ENCODE results near the gene SEC16A. TPM values are rescaled to one million over a fixed set of nuclear protein-coding genes. Genes with fewer than 3 reads are reported as not detected.

SEC16A gene
- total and polyA plus RNA-seq, 11 donors: 20.9 to 53.3 (median 29.9) TPM

- intact Hi-C loops (cut with DNase I): no loop called here
- Histone ChIP-seq H3K27ac (no peak overlapping the region), H3K27me3 (no peaks in the 10 kb centered on the region), H3K4me1 (no peaks in the 10 kb centered on the region), H3K4me3 (no peak overlapping the region), H3K36me3 (peaks cover 2 to 100% (median 98%) of the 10 kb centered on the region in 9 donors), H3K9me3 (no peaks in the 10 kb centered on the region)
- DNase-seq (no peak), ATAC-seq (no peak)
- TF ChIP-seq CTCF (IDR thresholded peaks at IDR 0.05) (no peak), POLR2A (IDR thresholded peaks at IDR 0.05) (no peak)
- WGBS, 4 donors: 88 to 95% (median 94%) methylated on average over 10 to 12 of the region's 12 CpGs
Measured at GRCh38 chr9:136419092-136419420, 63.8 kb downstream of the SEC16A start.

GRCh38 chr9:136418182-136419091 lies 64.4 kb downstream of the SEC16A start:
- intact Hi-C loops (cut with DNase I): no loop called here
- ATAC-seq (no peak), DNase-seq (no peak)
- H3K27ac ChIP-seq: no peak overlapping the region
- no peaks in the 10 kb centered on the region for H3K27me3 ChIP-seq
- no peaks in the 10 kb centered on the region for H3K4me1 ChIP-seq
- WGBS, 4 donors: 94 to 95% (median 94%) methylated on average over 32 to 48 of the region's 48 CpGs
- TF ChIP-seq CTCF (IDR thresholded peaks at IDR 0.05) (no peak), POLR2A (IDR thresholded peaks at IDR 0.05) (no peak)
- peaks cover 2 to 100% (median 98%) of the 10 kb centered on the region in 9 donors for H3K36me3 ChIP-seq
- no peak overlapping the region for H3K4me3 ChIP-seq
- no peaks in the 10 kb centered on the region for H3K9me3 ChIP-seq

- intact Hi-C loops (cut with DNase I): no loop called here
- Histone ChIP-seq H3K9me3 (no peaks in the 10 kb centered on the region), H3K4me1 (peaks cover 0 to 13% (median 2%) of the 10 kb centered on the region in 12 donors), H3K27ac (no peak overlapping the region), H3K27me3 (no peaks in the 10 kb centered on the region), H3K36me3 (peaks cover 2 to 100% (median 93%) of the 10 kb centered on the region in 9 donors), H3K4me3 (no peak overlapping the region)
- TF ChIP-seq CTCF (IDR thresholded peaks at IDR 0.05) (no peak), POLR2A (IDR thresholded peaks at IDR 0.05) (no peak)
- ATAC-seq (no peak), DNase-seq (no peak)
- 92 to 95% (median 94%) methylated on average over 19 of the region's 19 CpGs for WGBS, 4 donors
Measured at GRCh38 chr9:136416914-136417313, 65.9 kb downstream of the SEC16A start.

- H3K9me3 ChIP-seq: no peaks in the 10 kb centered on the region
- ATAC-seq (no peak), DNase-seq (no peak)
- 96 to 98% (median 96%) methylated on average over 8 of the region's 8 CpGs for WGBS, 4 donors
- no peak overlapping the region for H3K27ac ChIP-seq
- TF ChIP-seq CTCF (IDR thresholded peaks at IDR 0.05) (no peak), POLR2A (IDR thresholded peaks at IDR 0.05) (no peak)
- intact Hi-C loops (cut with DNase I): no loop called here
- H3K36me3 ChIP-seq: peaks cover 2 to 97% (median 88%) of the 10 kb centered on the region in 9 donors
- H3K27me3 ChIP-seq: no peaks in the 10 kb centered on the region
- H3K4me3 ChIP-seq: no peak overlapping the region
- H3K4me1 ChIP-seq: peaks cover 2 to 18% (median 7%) of the 10 kb centered on the region in 12 donors
Measured at GRCh38 chr9:136416427-136416826, 66.4 kb downstream of the SEC16A start.
